Measurements from ENCODE around the gene CDC42BPB. TPM values are rescaled to one million over a fixed set of nuclear protein-coding genes. Genes with fewer than 3 reads are reported as not detected.

The CDC42BPB gene
- total and polyA plus RNA-seq, 2 of the 4 experiments (the other 2 are of a cell fraction) = 49.1 to 81.4 TPM

DNA sequence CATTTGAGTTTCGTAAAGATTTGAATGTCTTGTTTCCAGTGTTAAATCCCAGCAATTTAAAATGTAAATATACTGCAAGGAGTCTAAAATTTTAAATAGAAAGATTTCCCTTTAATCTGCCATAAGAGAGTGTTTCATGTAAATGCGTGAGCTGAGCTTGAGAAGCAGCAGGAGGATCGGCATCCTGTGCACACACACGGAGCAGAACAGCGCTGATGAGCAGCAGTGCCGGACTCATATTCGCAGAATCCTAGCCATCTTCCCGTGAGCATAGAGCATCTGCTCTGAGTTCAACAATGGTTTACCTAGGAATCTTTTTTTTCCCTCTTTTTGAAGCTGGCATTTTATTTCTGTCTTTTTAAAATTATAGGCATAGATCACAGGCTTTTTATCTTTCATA, 164.7 kb downstream of the CDC42BPB start:
- H2AK9ac ChIP-seq (replicated peaks; ENCODE audit: low read depth, low read length, poor library complexity) = no peak overlapping the region
- no peak overlapping the region for H3K4ac ChIP-seq (ENCODE audit: low read depth, low read length)
- DNase-seq (no peak), ATAC-seq (ENCODE audit: low read depth) (no peak)
- no peak overlapping the region for H3K4me3 ChIP-seq (ENCODE audit: insufficient read depth, low read depth, low read length)
- no peak overlapping the region for H3K56ac ChIP-seq (ENCODE audit: extremely low read depth, insufficient read depth, low read length)
- no peak overlapping the region for H3K18ac ChIP-seq (ENCODE audit: low read depth, low read length)
- H2BK15ac ChIP-seq (ENCODE audit: low read depth, low read length) = no peak overlapping the region
- no peak overlapping the region for H2BK20ac ChIP-seq (ENCODE audit: low read depth, low read length)
- H2AK5ac ChIP-seq (ENCODE audit: low read depth, low read length) = peak overlapping the region; percentile 41; the same call in 1 of the 2 replicates
- no peak overlapping the region for H4K5ac ChIP-seq (ENCODE audit: low read depth, low read length)
- CTCF ChIA-PET = no interaction called here
- no peak overlapping the region for H2AFZ ChIP-seq (replicated peaks; ENCODE audit: low read length, poor library complexity)
- no TSS peak for BruUV-seq (replicated peaks)
- POLR2A ChIA-PET (ENCODE audit: unreplicated experiment) = no interaction called here
- peaks cover 0 to 10% of the 10 kb centered on the region in 2 experiments; a peak in 1 of 4 replicates for H3K79me1 ChIP-seq (ENCODE audit: low read depth in 1 of 2, low read length in 2 of 2)
- H2BK120ac ChIP-seq (ENCODE audit: low read depth, low read length) = no peak overlapping the region
- peaks cover 14% of the 10 kb centered on the region; the same call in 1 of the 2 replicates for H4K20me1 ChIP-seq (ENCODE audit: insufficient read depth, low read length)
- no peaks in the 10 kb centered on the region for H3K27me3 ChIP-seq (ENCODE audit: control insufficient read depth, insufficient read depth, low read length)
- H3K36me3 ChIP-seq (ENCODE audit: control insufficient read depth, insufficient read depth, low read length) = peaks cover 11% of the 10 kb centered on the region
- dilution Hi-C loops (cut with HindIII; ENCODE audit: low sequenced_read_pairs, unreplicated experiment) = no loop called here
- no peaks in the 10 kb centered on the region for H3K9me3 ChIP-seq (ENCODE audit: control insufficient read depth, insufficient read depth, low read length)
- H3K27ac ChIP-seq (ENCODE audit: insufficient read depth, low read length) = no peak overlapping the region
- peaks cover 10% of the 10 kb centered on the region for H3K9me1 ChIP-seq (ENCODE audit: insufficient read depth, low read length)
- 100% methylated on average over 6 of the region's 8 CpGs; no CpG with 5 or more reads in 1 of the 2 experiments for WGBS, 2 experiments (ENCODE audit: extremely low coverage in 2 of 2, insufficient read length in 1 of 2)
- intact Hi-C loops (cut with micrococcal nuclease) = loop anchor here (1.0 to 5.0 kb wide), 2 partner anchors 95 to 117 kb away; no protein-coding TSS in a partner anchor
- no peak overlapping the region for H4K91ac ChIP-seq (ENCODE audit: insufficient read depth, low read depth, low read length)
- in situ Hi-C loops (cut with MboI; ENCODE audit: low sequenced_read_pairs) = loop anchor here (10.0 kb wide), 1 partner anchor 108 kb away; no protein-coding TSS in a partner anchor
- no peak overlapping the region for H3K14ac ChIP-seq (replicated peaks; ENCODE audit: low read depth, low read length)
- H3K9ac ChIP-seq (ENCODE audit: low read depth, low read length) = no peak overlapping the region
- peaks cover 4% of the 10 kb centered on the region; the same call in 1 of the 2 replicates for H3K4me1 ChIP-seq (ENCODE audit: control insufficient read depth, insufficient read depth, low read length)
- no peak overlapping the region for H2BK5ac ChIP-seq (ENCODE audit: low read depth, low read length, poor library complexity, severe bottlenecking)
- H4K8ac ChIP-seq (ENCODE audit: low read depth in 2 of 2, low read length in 2 of 2) = no peak overlapping the region
- no peak for TF ChIP-seq BHLHE40 (IDR thresholded peaks at IDR 0.05; ENCODE audit: low read depth, low read length)
- TF ChIP-seq FOS (IDR thresholded peaks at IDR 0.05; ENCODE audit: low read depth, low read length) = no peak
- no peak for TF ChIP-seq POLR2A (IDR thresholded peaks at IDR 0.05; ENCODE audit: low read depth, low read length)
- TF ChIP-seq RFX5 (IDR thresholded peaks at IDR 0.05; ENCODE audit: low read depth, low read length) = no peak
- no peak overlapping the region for H3K4me2 ChIP-seq (ENCODE audit: low read depth, low read length)
- no peak overlapping the region for H3K23ac ChIP-seq (ENCODE audit: low read depth, low read length)
